ENCODE results near the gene FDXACB1. TPM values are rescaled to one million over a fixed set of nuclear protein-coding genes. Genes with fewer than 3 reads are reported as not detected.

The FDXACB1 gene
- total and polyA plus RNA-seq, 9 of the 15 experiments (the other 6 are each of a cell fraction or from before 2014, with no cell fraction given): 3.2 to 7.5 (median 5.3) TPM

- no peaks in the 10 kb centered on the region for H4K20me1 ChIP-seq (replicated peaks; ENCODE audit: control insufficient read depth, insufficient read depth, low read length)
- ChIA-PET POLR2A (interaction anchor here (0.8 to 1.1 kb wide), 2 partner anchors 8 to 9 kb away, joined by 4 read pairs; no protein-coding TSS in a partner anchor), CTCF (ENCODE audit: low intra/inter-chr PET ratio) (no interaction called here)
- no peak for TF ChIP-seq ZNF507 (tag; conservative IDR thresholded peaks at IDR 0.05)
- ATAC-seq: no peak
- in situ Hi-C loops (cut with MboI) (no loop called here), intact Hi-C loops (cut with micrococcal nuclease) (no loop called here)
- H3K27me3 ChIP-seq (ENCODE audit: control insufficient read depth in 2 of 2, insufficient read depth in 2 of 2, low read length in 2 of 2): no peaks in the 10 kb centered on the region
- H3K36me3 ChIP-seq (ENCODE audit: control insufficient read depth, insufficient read depth, low read length): no peaks in the 10 kb centered on the region
- H3K4me2 ChIP-seq (ENCODE audit: insufficient read depth, low read length): no peak overlapping the region
- no peak overlapping the region for H3K4me3 ChIP-seq
- no peak for FAIRE-seq
- H3K79me2 ChIP-seq (ENCODE audit: control insufficient read depth, insufficient read depth, low read length): no peaks in the 10 kb centered on the region
- WGBS (ENCODE audit: insufficient coverage, low coverage, missing lambda C conversion rate): 77% methylated on average over 3 of the region's 3 CpGs
- peaks cover 5 to 19% of the 10 kb centered on the region in 2 experiments for H3K4me1 ChIP-seq (replicated peaks in 1 of 2; ENCODE audit: control insufficient read depth in 2 of 2, insufficient read depth in 2 of 2, low read length in 2 of 2)
- H3K27ac ChIP-seq (ENCODE audit: extremely low read depth, low read depth, low read length): no peak overlapping the region
- H3K9ac ChIP-seq (ENCODE audit: insufficient read depth in 1 of 2, low read depth in 2 of 2, low read length in 2 of 2): no peak overlapping the region
- no TSS peak for BruUV-seq (replicated peaks)
- H2AFZ ChIP-seq (ENCODE audit: low read depth, low read length): peak overlapping the region; percentile 88
- H3K9me1 ChIP-seq (ENCODE audit: control insufficient read depth, insufficient read depth, low read length): peaks cover 3% of the 10 kb centered on the region
- DNase-seq (ENCODE audit: extremely low read depth in 1 of 4, low spot score in 3 of 4): no peak
- H3K9me3 ChIP-seq (replicated peaks; ENCODE audit: control insufficient read depth, insufficient read depth, low read depth, low read length): no peaks in the 10 kb centered on the region
Measured at GRCh38 chr11:111917788-111918187, 38.8 kb upstream of the FDXACB1 start.

- Histone ChIP-seq H3K36me3 (ENCODE audit: control insufficient read depth, insufficient read depth, low read length) (no peaks in the 10 kb centered on the region), H2AFZ (ENCODE audit: low read depth, low read length) (no peak overlapping the region), H3K4me2 (ENCODE audit: insufficient read depth, low read length) (no peak overlapping the region), H3K9me1 (ENCODE audit: control insufficient read depth, insufficient read depth, low read length) (peaks cover 3% of the 10 kb centered on the region), H3K4me1 (replicated peaks in 1 of 2; ENCODE audit: control insufficient read depth in 2 of 2, insufficient read depth in 2 of 2, low read length in 2 of 2) (peaks cover 2 to 24% of the 10 kb centered on the region in 2 experiments), H3K27ac (ENCODE audit: extremely low read depth, low read depth, low read length) (no peak overlapping the region), H3K4me3 (no peak overlapping the region), H3K9me3 (replicated peaks; ENCODE audit: control insufficient read depth, insufficient read depth, low read depth, low read length) (no peaks in the 10 kb centered on the region), H3K9ac (ENCODE audit: insufficient read depth in 1 of 2, low read depth in 2 of 2, low read length in 2 of 2) (no peak overlapping the region), H4K20me1 (replicated peaks; ENCODE audit: control insufficient read depth, insufficient read depth, low read length) (no peaks in the 10 kb centered on the region), H3K79me2 (ENCODE audit: control insufficient read depth, insufficient read depth, low read length) (no peaks in the 10 kb centered on the region), H3K27me3 (ENCODE audit: control insufficient read depth in 2 of 2, insufficient read depth in 2 of 2, low read length in 2 of 2) (no peaks in the 10 kb centered on the region)
- no TSS peak for BruUV-seq (replicated peaks)
- TF ChIP-seq TAL1 (IDR thresholded peaks at IDR 0.05) (no peak), ZNF121 (CRISPR knock-in tag; conservative IDR thresholded peaks at IDR 0.05) (0 out of 2 replicates have a peak, but pooled peaks have one; percentile 31), LARP7 (IDR thresholded peaks at IDR 0.05) (no peak)
- POLR2A ChIA-PET: interaction anchor here (0.8 to 1.1 kb wide), 2 partner anchors 8 to 9 kb away, joined by 4 read pairs; no protein-coding TSS in a partner anchor
- WGBS (ENCODE audit: insufficient coverage, low coverage, missing lambda C conversion rate): 41% methylated on average over 2 of the region's 2 CpGs
- intact Hi-C loops (cut with micrococcal nuclease) (no loop called here), in situ Hi-C loops (cut with MboI) (no loop called here)
- FAIRE-seq (no peak), ATAC-seq (no peak), DNase-seq (ENCODE audit: extremely low read depth in 1 of 4, low spot score in 3 of 4) (no peak)
- CTCF ChIA-PET (ENCODE audit: low intra/inter-chr PET ratio): no interaction called here
Measured at GRCh38 chr11:111917312-111917711, 38.3 kb upstream of the FDXACB1 start.

All from K562 (cell line).